K562 (cell line): ENCODE data around the gene KRT1.

Source experiments
- COPS2 ChIP-seq: fragments of 450-650 bp; conservative IDR thresholded peaks from 2 replicates; pipeline ENCODE4 v1.6.1; 2016; ENCODE audit warnings: mild to moderate bottlenecking, moderate library complexity
- KLF1 ChIP-seq: fragments of 450-650 bp; IDR thresholded peaks from 2 replicates; pipeline ENCODE4 v1.6.1; 2016; ENCODE audit warnings: missing genetic modification characterization, missing compliant biosample characterization
- ZNF224 ChIP-seq: sonication (generic); formaldehyde crosslinking; IDR thresholded peaks from 2 replicates; pipeline ENCODE4 v1.8.0; 2022; ENCODE audit warnings: mild to moderate bottlenecking, missing genetic modification reagents
- TF ChIP-seq, protein P1 (sequence below): fragments of 250-450 bp; sonication (Bioruptor Pico); IDR thresholded peaks from 2 replicates; pipeline ENCODE4 v1.8.0; 2021; ENCODE audit warnings: moderate library complexity, mild to moderate bottlenecking, inconsistent platforms
- TF ChIP-seq, protein P2 (sequence below), 3 experiments: IDR thresholded peaks in 2 of 3; conservative IDR thresholded peaks in 1 of 3; 2 replicates each; pipeline ENCODE4 v1.5.1; 2011 to 2012; ENCODE audit warnings: low read length in 3 of 3, mild to moderate bottlenecking in 3 of 3, control low read depth in 2 of 3, improper control_type of control experiment in 1 of 3, inconsistent platforms in 1 of 3, low read depth in 1 of 3, mixed read lengths in 1 of 3, moderate library complexity in 1 of 3; ENCODE audit not compliant: insufficient read depth in 2 of 3
- TF ChIP-seq, protein P3 (sequence below): fragments of 450-650 bp; formaldehyde crosslinking; IDR thresholded peaks from 2 replicates; pipeline ENCODE4 v1.4.0; 2022; ENCODE audit warnings: missing genetic modification characterization

DNA sequence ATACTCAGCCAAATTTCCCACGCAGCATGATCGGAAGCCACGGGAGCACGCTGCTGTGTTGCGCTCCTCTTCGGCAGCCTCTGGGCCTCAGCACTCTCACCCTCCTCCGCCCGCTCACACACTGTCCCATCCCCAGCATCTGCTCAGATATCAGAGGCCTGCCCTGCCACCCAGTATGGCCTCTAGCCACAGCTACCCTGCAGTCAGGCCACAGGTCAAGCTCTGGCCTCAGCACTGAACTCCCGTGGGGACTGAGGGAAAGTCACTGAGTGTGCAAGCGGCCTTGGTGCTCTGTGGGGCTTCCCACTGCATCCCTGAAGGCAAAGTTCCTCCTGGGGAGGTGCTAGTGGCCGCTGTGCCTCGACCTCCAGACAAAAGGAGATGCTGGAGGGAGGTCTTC, 21.1 kb upstream of the KRT1 start:
- no peak for TF ChIP-seq COPS2
- TF ChIP-seq, protein P1, sequence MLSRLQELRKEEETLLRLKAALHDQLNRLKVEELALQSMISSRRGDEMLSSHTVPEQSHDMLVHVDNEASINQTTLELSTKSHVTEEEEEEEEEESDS (CRISPR knock-in tag) = no peak
- TF ChIP-seq, protein P2, sequence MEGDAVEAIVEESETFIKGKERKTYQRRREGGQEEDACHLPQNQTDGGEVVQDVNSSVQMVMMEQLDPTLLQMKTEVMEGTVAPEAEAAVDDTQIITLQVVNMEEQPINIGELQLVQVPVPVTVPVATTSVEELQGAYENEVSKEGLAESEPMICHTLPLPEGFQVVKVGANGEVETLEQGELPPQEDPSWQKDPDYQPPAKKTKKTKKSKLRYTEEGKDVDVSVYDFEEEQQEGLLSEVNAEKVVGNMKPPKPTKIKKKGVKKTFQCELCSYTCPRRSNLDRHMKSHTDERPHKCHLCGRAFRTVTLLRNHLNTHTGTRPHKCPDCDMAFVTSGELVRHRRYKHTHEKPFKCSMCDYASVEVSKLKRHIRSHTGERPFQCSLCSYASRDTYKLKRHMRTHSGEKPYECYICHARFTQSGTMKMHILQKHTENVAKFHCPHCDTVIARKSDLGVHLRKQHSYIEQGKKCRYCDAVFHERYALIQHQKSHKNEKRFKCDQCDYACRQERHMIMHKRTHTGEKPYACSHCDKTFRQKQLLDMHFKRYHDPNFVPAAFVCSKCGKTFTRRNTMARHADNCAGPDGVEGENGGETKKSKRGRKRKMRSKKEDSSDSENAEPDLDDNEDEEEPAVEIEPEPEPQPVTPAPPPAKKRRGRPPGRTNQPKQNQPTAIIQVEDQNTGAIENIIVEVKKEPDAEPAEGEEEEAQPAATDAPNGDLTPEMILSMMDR (IDR thresholded peaks at IDR 0.05 in 2 of 3, conservative IDR thresholded peaks at IDR 0.05 in 1 of 3; ENCODE audit: insufficient read depth in 2 of 3, low read depth in 1 of 3, low read length in 3 of 3) = no peak
- TF ChIP-seq ZNF224 = no peak
- TF ChIP-seq KLF1 (tag) = no peak
- TF ChIP-seq, protein P3, sequence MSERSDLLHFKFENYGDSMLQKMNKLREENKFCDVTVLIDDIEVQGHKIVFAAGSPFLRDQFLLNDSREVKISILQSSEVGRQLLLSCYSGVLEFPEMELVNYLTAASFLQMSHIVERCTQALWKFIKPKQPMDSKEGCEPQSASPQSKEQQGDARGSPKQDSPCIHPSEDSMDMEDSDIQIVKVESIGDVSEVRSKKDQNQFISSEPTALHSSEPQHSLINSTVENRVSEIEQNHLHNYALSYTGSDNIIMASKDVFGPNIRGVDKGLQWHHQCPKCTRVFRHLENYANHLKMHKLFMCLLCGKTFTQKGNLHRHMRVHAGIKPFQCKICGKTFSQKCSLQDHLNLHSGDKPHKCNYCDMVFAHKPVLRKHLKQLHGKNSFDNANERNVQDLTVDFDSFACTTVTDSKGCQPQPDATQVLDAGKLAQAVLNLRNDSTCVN = no peak
